HG02852 (cell line): Measurements from ENCODE around the gene ASCC3.
A peak's percentile ranks its signal among the peaks of the same experiment; 100 is the strongest.
"Not testable (repeated sequence)": the region's sequence is repeated elsewhere in the genome, so short reads cannot be mapped to it uniquely, and the experiment has no call there.

ENCODE experiments used
- ATAC-seq: cut with Tn5 transposase; IDR thresholded peaks from one replicate; pipeline ENCODE4 v1.9.1; 2021; ENCODE audit warnings: mild to moderate bottlenecking, moderate library complexity; ENCODE audit not compliant: unreplicated experiment

Gene ASCC3

GRCh38 chr6:100808638-100809275, 72.4 kb downstream of the ASCC3 start:
- no peak for ATAC-seq

GRCh38 chr6:100806296-100806695, 74.8 kb downstream of the ASCC3 start:
- ATAC-seq, result no peak

GRCh38 chr6:100803264-100804045, 77.7 kb downstream of the ASCC3 start:
- no peak for ATAC-seq

- no peak for ATAC-seq
These were observed 80.1 kb downstream of the ASCC3 start for GRCh38 chr6:100801036-100801435.

GRCh38 chr6:100796049-100796823, 84.9 kb downstream of the ASCC3 start:
- peak; percentile 96 for ATAC-seq

GRCh38 chr6:100790084-100790483, 91.0 kb downstream of the ASCC3 start:
- no peak for ATAC-seq

GRCh38 chr6:100785982-100786381, 95.1 kb downstream of the ASCC3 start:
- ATAC-seq, result peak; percentile 66

GRCh38 chr6:100780648-100781047, 100.5 kb downstream of the ASCC3 start:
- ATAC-seq, result no peak

- ATAC-seq, result no peak
These were observed 105.5 kb downstream of the ASCC3 start for GRCh38 chr6:100775667-100776066.

- no peak for ATAC-seq
These were observed 106.4 kb downstream of the ASCC3 start for GRCh38 chr6:100774681-100775080.

- ATAC-seq, result peak; percentile 50
These were observed 112.2 kb downstream of the ASCC3 start for GRCh38 chr6:100768816-100769351.

- ATAC-seq, result no peak
These were observed 117.4 kb downstream of the ASCC3 start for GRCh38 chr6:100763617-100764241.

GRCh38 chr6:100761841-100762240, 119.3 kb downstream of the ASCC3 start:
- ATAC-seq, result no peak

- not testable (repeated sequence) for ATAC-seq
These were observed 122.7 kb downstream of the ASCC3 start for GRCh38 chr6:100758386-100758785.

GRCh38 chr6:100753421-100753820, 127.7 kb downstream of the ASCC3 start:
- no peak for ATAC-seq

- ATAC-seq, result no peak
These were observed 129.5 kb downstream of the ASCC3 start for GRCh38 chr6:100751590-100751989.

GRCh38 chr6:100745419-100746041, 135.6 kb downstream of the ASCC3 start:
- ATAC-seq, result no peak

GRCh38 chr6:100740439-100740838, 140.7 kb downstream of the ASCC3 start:
- ATAC-seq, result no peak

GRCh38 chr6:100737720-100738119, 143.4 kb downstream of the ASCC3 start:
- ATAC-seq, result not testable (repeated sequence)

GRCh38 chr6:100731411-100731810, 149.7 kb downstream of the ASCC3 start:
- no peak for ATAC-seq
